IPS DF 4.7 (cell line): Measurements from ENCODE around the gene LHPP.

ENCODE experiments used
- DNase-seq: peaks from one replicate; pipeline ENCODE4 v3.0.0-alpha.2; 2013; ENCODE audit warnings: low spot score; ENCODE audit errors: extremely low read depth

Gene LHPP

DNA sequence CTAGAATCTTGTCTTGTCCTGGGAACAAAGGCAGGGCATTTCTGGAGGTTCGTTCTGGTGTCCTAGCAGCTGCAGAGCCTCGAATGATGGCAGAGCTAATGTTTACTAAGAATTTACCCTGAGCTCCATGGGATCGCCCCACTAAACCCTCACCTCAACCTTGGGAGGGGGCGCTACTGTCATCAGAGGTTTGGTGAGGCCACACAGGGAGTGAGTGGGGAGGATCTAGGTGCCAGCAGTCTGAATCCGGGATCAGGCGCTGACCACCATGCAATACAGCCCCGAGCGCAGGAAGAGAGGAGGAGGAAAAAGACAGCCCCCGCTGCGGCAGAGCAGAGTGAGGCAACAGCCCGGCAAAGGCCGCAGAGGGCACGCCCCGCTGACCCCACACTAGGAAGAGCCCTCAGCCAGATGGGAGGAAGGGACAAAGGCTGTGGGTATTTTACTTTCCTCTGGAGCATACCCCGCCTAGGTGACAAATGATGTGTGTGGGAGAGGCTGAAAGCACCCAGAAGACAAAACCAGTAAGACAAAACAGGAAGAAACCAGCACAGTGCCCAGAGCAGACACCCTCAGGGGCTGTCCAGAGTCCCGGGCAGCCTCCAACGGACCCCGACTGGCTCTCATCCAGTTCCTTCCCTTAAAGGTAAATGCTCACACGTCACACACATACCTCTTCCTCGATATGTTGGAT, 179.1 kb downstream of the LHPP start:
- DNase-seq, result no peak

DNA sequence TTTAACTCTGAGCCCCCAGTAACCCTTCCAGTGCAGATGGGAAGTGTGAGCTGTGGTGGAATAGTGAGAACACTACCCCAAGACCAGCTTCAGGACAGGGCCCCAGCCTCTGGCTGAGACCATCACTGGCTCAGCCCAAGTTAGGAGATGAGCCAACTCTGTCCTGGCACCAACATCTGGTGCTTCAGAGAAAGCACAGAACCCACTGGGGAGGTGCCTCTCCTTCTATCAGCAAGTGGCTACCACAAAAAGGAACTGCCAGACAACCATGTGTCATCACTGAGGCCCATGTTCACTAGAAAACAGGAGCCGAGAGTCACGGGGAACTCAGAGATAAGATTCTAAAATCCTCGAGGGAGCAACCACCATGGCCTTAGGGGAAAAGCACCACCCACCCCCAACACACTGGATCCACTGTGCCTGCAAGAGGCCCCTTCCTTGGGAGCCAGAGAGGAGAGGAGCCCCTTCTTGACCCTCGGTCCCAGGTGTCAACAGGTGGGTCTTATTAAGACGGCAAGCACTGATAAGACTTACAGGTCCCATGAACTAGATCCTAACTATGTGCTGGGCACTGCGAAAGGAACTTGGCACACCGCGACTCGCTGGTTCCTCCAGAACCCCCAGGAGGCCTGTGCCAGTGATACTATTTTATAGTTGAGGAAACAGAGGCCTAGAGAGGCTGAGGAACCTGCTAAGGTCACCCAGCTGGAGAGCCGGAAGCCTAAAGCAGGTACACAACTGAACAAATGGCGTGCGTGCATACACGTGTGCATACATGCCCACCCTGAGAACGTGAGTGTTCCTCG, 179.9 kb downstream of the LHPP start:
- DNase-seq, result no peak

DNA sequence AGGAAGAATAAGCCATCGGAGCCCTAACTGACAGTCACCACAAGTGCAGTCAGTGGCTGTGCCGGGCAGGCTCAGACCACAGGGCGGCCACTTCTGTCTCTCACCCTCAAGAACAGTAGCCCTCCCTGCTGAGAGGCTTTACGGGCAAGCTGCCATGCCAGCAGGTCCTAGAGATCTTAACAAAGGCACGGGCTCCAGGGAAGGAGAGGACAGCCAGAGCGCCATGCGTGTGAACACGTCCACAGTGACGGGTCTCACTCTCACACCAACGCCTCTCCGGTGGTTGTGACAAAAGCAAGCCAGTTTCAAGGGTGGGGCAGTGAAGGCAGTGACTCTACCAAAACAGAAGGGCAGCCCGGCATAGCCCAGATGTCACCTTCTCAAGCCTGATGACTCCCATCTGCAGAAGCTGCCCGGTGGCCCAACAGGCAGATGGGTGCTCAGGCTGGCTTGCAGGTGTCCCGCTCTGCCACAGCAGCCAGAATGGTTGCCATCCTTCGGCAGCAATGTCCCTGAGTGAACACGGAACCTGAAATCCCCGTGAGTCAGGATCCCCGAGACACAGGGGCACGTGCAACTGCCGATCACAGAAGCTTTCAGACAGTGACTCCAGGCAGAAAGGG, 180.6 kb downstream of the LHPP start:
- DNase-seq, result no peak

DNA sequence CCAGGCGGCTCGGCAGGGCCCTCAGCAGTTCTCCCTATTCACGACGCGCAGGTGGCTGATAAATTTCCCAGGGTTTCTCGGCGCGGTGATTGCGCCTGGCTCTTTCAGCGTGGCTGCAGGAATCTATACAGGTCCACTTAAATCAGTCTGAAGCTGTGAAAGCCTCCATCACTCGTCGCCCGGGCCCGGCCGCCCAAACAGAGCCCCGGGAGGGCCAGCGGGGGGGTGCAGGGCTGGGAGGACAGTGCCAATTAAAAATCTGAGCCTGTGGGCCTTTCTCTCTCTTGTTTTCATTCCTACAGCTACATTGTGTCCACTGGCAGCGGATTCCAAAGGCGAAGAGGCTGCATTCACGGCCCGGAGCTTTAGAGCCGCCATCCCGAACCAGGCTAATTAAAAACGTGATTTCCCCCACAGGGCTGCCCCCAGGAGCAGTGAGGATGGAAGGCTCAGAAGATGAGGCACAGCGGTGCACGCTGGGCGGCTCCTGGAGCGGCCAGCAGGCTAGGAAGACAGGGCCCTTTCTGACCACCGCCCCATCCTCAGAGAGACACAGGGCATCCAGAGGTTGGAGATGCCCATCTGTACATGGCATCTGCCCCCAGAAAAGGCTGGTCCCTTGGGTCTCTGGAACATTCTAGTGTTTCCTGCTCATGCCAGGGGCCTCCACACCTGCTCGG, 181.8 kb downstream of the LHPP start:
- no peak for DNase-seq

DNA sequence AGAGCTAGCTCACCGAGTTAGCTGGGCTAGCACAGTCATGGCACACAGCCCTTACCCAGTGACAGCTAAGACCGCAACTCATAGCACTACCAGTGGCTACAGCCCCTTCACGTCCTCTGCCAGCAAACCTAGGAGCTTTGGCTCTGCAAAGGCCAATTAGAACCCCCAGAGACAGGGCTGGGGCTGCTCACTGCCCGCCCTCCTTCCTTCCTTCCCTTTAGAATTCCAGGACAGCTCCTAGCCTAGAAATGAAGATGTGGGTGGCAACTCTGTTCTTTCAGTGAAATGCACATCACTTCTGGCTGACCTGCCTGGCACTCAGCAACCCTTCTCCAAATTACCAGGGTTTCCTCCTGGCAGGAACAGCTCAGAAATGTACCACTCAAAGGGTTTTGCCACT, 182.6 kb downstream of the LHPP start:
- no peak for DNase-seq

DNA sequence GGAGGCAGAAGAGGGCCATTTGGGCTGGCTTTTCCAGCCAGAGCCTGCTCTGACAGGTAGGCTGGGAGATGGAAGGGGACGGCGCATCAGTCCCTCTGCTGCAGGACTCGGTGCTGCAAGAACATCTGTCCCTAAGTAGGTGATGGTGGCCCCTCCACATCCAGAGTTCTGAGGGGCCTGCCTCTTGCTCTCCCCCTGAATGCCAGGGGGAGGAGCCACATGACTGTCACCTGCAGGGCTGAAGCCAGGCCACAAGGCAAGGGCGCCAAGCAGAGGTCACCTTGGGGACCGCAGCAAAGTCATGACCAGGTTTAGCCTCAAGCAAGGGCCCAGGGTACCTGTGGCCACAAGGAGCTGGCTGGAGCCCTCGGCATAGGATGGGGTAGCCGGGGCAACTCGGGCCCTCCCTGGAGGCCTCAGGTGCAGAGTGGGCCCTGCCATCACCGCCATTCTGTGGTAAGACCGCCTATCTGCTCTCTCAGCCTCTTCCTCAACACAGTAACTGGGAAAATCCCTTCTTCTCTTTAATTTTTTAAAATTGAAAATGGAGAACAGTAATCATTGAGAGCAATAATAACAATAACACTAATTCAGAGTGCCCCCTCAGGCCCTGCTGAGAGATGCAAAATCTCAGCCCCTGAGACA, 183.3 kb downstream of the LHPP start:
- no peak for DNase-seq

DNA sequence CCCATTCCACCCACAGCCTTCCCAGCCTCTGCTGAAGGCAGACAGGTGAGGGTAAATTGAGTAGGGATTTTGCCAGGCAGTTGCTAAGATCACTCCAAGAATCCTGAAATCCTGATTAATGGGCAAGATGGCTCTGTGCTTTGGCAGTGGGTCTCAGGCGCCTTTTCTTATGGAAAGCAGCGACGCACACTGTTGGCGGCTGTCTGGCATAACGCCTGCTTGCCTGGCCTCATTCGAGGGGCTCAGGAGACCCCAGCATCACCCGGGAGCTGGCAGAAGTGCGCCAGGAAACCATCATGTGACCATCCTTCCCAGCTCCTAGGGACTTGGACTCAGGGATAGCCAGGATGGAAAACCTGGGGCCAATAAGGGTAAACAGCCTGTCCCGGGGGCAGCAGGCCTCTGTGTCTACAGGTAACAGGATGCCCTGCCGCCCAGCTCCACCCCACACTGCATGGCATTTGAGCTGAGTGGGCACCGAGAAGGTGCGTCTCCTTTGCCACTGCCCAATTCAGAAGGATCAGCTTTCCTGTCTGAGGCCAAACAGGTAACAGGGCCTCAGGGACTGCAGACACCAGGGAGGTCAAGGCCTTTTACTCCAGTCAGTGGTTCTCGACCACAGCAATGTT, 184.0 kb downstream of the LHPP start:
- DNase-seq, result no peak

DNA sequence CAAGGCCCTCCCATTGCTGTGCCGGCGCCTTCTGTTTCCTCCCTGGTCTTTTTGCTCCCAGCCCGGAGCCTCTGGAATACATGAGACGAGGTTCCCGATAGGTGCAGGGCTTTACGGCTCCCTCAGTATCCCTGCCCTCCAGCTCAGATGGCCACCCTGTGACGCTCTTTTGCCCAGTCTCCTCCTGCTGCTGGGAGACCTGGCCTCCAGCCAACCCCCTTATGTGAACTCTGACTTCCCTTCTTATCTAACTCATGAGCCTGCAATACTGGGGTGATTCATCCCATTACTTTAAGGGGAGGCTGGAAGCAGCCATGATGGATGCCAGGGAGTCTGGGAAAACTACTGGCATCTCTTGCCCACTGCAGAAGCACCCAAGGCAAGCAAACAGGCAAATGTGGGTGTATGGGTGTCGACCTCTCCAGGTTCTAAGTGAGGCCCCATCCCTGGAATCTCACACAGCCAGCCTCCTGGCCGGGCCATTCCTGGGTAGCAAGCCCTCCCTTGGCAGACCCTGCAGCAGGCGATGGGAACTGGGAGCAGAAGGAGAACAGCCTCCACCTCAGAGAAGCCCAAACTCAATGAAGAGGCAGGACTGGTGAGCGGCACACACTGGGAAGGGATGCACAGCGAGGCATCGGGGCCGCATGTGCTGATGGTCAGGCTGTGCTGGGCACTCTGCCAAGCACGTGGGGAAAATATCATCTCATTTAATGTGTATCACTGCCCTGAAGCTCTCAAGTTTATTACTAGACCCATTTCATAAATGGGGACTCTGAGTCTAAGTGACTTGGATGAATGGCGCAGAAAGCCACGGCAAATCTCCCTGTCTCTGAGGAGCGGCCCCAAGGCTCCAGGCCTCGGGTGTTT, 185.1 kb downstream of the LHPP start:
- no peak for DNase-seq

DNA sequence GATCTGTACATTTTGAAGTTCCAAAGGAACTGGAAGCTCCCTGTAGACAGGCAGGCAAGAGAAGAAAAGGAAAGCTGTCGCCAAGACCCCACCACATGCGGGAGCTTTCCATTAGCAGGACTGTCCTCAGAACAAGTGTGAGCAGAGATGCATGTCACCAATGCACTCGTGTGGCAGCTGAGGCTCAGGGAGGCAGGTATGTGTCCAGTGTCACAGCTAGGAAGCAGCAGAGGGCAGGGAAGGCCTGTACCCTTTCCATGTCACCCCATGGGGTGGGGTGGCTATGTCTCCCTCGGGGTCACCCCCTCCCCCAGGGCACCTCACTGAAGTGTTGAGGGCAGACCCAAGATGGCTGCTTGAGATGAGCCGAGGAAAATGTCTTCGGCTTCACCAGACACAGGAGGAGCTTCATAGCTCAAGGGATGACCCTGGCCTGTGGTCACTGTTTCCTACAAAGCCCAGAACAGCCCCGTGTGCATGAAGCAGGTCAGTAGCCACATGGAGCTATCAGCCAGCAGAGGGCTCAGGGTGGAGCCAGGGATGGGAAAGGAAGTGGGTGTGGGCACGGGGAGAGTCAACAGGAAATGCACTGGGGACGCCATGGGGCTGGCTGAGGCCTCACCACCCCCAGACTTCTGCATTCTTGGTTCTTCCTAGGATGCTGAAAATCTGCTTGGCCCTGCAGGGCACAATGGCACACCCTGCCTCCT, 186.0 kb downstream of the LHPP start:
- no peak for DNase-seq

DNA sequence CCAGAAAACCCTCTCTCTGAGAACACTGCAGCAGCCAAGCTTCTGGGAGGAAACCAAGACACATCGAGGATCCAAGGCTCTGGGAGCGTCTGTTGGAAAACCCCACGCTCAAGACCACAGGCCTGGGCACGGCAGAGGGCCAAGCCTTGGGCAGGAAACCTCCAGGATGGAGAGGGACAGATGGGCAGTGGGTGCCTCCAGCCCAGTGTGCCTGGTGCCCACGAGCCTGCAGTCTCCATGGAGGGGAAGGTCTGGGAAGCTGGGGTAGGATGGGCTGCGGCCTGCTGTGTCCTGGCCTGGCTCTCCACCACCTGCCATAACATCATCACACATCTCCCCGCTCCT, 186.5 kb downstream of the LHPP start:
- no peak for DNase-seq

DNA sequence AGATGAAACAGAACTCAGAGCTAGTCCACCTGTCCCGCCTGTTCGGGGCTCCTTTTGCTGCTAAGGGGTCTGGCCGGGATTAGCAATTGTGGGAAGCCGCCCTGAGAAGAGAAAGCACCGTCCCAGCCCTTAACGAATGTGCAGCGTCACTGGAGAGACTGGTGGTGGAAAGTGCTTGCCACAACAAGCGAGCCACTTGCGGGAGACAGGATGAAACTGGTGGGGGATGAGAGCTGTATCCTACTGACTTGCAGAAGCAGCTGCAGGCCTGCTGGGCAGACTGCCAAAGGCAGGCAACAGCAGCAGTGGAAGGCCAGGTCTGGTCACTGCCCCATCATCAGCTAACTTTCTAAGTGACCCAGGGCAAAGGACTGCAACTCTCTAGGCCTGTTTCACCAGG, 187.1 kb downstream of the LHPP start:
- no peak for DNase-seq

DNA sequence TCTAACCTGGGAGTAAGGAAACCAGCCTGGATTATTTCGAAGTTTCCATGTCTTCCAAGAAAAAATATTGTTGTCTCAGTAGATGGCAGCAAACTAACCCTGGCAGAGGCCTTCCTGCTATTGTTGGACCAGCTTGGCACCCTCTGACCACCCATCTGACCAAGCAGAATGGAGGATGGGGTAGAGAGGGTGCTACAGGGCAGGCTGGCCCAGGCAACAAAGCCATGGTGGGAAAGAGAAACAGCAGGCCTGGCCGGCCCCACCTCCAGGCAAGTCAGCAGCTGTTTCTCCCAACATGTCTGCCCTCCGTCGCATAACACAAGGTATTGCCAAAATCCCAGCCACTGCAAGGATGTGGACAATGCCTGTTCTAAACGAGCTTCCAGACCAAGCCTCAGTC, 187.6 kb downstream of the LHPP start:
- no peak for DNase-seq

DNA sequence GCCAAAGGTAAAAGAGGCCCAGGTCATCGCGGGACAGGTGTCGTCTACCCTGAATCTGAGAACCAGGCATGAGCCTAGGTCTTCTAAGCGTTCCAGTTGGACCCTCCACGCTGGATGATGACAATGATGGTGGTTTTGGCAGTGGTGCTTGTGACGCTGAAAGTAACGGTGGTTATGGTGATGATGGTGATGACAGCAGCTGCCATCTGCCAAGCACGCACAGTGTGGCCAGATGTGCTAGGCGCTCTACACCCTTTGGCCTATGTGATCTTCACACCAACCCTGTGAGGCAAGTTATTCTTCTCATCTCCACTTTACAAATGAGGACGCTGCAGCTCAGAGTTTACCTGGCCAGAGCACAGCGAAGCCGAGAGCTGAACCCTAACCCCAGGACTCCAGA, 188.6 kb downstream of the LHPP start:
- DNase-seq, result no peak

DNA sequence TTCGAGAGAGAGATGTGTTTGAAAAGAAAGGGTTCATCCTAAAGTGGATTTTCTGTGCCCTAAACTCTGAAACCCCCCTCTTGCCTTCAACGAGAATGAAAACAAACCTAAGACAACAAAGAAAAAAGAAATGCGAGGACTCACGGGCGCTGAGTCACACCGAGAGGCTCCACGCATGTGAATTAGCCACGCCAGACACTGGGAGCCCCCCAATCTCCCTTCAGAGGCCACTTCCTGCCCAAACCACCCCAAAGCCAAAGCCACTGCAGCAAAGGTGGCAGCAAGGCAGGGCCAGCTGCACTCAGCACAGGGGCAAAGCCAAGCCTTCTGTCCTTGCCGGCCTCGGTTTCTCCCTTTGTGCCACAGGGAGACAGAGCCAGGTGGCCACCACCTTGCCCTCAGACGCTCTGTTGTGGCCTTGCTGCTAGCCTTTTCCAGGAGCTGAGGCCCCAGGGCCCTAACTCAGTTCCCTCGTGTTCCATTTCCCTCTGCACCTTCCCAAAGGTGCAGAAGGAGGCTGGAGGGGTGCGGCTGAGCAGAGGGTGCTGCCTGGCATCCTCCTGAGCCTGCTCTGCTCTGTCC, 189.3 kb downstream of the LHPP start:
- DNase-seq, result no peak

DNA sequence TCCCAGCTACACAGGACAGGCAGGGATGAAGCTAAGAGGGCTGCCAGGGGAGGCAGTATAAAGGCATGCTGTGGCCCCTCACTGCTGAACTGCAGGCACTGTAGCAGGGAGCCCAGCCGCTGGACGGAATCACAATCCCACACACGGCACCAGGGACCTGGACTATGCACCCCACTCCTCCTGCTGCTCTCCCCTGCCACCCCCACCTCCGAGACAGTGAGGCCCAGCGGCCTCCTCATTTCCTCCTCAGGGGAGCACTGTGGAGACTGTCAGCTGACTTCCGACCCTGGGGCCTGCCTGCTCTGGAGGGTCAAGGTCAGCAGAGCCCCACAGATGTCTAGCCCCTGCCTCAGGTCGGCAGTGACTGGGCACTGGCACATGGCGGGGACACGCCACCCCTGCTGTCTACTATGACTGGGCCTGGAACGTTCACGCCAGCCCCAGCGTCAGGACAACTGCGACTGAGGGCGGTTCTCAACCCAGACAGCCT, 189.8 kb downstream of the LHPP start:
- no peak for DNase-seq

DNA sequence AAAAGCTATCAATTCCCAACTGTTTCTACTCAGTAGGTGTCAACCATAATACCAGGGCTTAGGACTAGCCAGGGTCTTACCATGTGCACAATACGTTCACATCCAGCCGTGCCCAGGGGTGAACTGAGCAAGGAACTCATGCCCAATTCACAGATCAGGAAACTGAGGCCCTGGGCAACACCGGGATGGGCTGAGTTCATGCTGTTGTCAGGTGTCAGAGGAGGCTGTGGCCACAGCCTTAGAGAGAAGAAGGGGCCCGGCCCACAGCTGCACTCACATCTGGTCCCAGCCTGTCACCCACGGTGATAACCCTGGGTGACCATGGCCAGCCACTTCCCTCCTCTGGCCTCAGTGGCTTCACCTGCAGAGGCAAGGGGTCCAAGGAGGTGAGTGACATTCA, 190.6 kb downstream of the LHPP start:
- DNase-seq, result no peak

DNA sequence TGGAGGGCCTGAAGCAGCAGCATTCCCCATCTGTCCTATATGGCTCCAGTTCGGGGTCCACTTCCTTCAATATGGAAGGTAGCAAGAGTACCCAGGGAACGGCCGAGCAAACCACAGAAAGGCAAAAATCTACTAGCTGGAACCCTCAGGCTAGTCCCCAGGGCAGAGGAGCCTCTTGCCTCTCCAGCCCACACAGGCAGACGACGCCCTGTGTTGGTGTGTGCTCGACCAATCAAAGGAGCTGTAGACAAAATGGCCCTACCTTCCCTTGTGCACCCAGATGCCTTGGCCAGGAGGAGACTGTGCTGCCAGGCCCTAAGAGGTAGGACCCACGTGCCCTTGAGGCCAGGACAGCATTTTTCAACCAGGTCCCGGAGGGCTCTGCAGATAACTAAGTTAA, 191.1 kb downstream of the LHPP start:
- no peak for DNase-seq

DNA sequence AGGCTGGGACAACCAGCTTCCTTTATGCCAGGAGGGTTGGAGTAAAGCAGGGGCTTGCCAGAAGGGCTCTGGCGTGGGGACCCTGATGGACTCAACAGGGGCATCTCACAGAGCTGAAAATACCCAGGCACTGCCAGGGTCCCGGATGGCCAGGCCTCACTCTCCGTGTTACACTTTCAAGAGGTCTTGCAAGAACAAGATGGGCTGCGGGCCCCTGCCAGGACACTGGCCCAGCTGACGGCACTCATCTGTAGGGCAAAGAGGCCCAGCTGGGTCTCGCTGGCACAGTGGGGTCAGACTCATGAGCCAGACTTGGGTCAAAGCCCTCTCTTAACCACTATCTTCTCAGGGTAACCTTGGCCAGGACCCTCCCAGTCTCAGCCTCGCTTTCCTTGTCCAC, 191.7 kb downstream of the LHPP start:
- no peak for DNase-seq
